ENCODE results near the gene IFITM5. TPM values are rescaled to one million over a fixed set of nuclear protein-coding genes. Genes with fewer than 3 reads are reported as not detected.

The IFITM5 gene
- total and polyA plus RNA-seq, 12 donors: not detected

GRCh38 chr11:267491-267994 lies 31.8 kb downstream of the IFITM5 start:
- DNase-seq (no peak), ATAC-seq (peak; percentile 37 to 69 (median 45))
- peaks cover 0 to 32% (median 14%) of the 10 kb centered on the region in 7 donors for H3K27me3 ChIP-seq
- intact Hi-C loops (cut with DNase I): no loop called here
- peak overlapping the region in 7 of 10 donors; percentile 42 to 97 (median 65) for H3K27ac ChIP-seq
- peaks cover 0 to 11% (median 5%) of the 10 kb centered on the region in 11 donors for H3K9me3 ChIP-seq
- H3K36me3 ChIP-seq: no peaks in the 10 kb centered on the region
- H3K4me1 ChIP-seq: peaks cover 0 to 35% (median 0%) of the 10 kb centered on the region in 9 donors
- H3K4me3 ChIP-seq: peak overlapping the region in 6 of 10 donors; percentile 22 to 55 (median 34)
- WGBS, 2 donors: 70 to 74% methylated on average over 17 of the region's 18 CpGs
- no peak for TF ChIP-seq CTCF (IDR thresholded peaks at IDR 0.05)

- H3K4me3 ChIP-seq: no peak overlapping the region
- 85 to 88% methylated on average over 4 to 5 of the region's 13 CpGs for WGBS, 2 donors
- ATAC-seq (peak in 1 of 8 donors; percentile 20), DNase-seq (no peak)
- H3K9me3 ChIP-seq: peaks cover 0 to 11% (median 5%) of the 10 kb centered on the region in 11 donors
- no peak overlapping the region for H3K27ac ChIP-seq
- no peak for TF ChIP-seq CTCF (IDR thresholded peaks at IDR 0.05)
- peaks cover 0 to 35% (median 0%) of the 10 kb centered on the region in 9 donors for H3K4me1 ChIP-seq
- intact Hi-C loops (cut with DNase I): no loop called here
- peaks cover 0 to 30% (median 11%) of the 10 kb centered on the region in 7 donors for H3K27me3 ChIP-seq
- H3K36me3 ChIP-seq: no peaks in the 10 kb centered on the region
These were observed 32.5 kb downstream of the IFITM5 start for GRCh38 chr11:266676-267439.

- Histone ChIP-seq H3K4me1 (no peaks in the 10 kb centered on the region), H3K27ac (no peak overlapping the region), H3K4me3 (no peak overlapping the region), H3K36me3 (no peaks in the 10 kb centered on the region), H3K27me3 (peaks cover 0 to 10% (median 0%) of the 10 kb centered on the region in 7 donors), H3K9me3 (peaks cover 0 to 19% (median 5%) of the 10 kb centered on the region in 11 donors)
- intact Hi-C loops (cut with DNase I): no loop called here
- WGBS, 2 donors: 87 to 90% methylated on average over 4 of the region's 4 CpGs
- TF ChIP-seq CTCF (IDR thresholded peaks at IDR 0.05): no peak
- DNase-seq: no peak
- no peak for ATAC-seq
These were observed 37.7 kb downstream of the IFITM5 start for GRCh38 chr11:261624-262023.

- intact Hi-C loops (cut with DNase I): loop anchor here in 4 of 10 donors (5.0 to 10.0 kb wide), 4 partner anchors 55 to 115 kb away; partner anchors contain the start of genes B4GALNT4 (in 2 of the 4) and IFITM1 (in 1 of the 4)
- DNase-seq: no peak
These were observed 39.9 kb downstream of the IFITM5 start for GRCh38 chr11:259413-259812.

More at GRCh38 chr11:259413-259812, 39.9 kb downstream of the IFITM5 start:
- Histone ChIP-seq H3K36me3 (no peaks in the 10 kb centered on the region), H3K27ac (no peak overlapping the region), H3K27me3 (peaks cover 0 to 10% (median 0%) of the 10 kb centered on the region in 7 donors), H3K4me3 (no peak overlapping the region), H3K4me1 (no peaks in the 10 kb centered on the region), H3K9me3 (peaks cover 0 to 8% (median 0%) of the 10 kb centered on the region in 11 donors)
- WGBS, 2 donors: 78 to 81% methylated on average over 10 of the region's 10 CpGs
- no peak for TF ChIP-seq CTCF (IDR thresholded peaks at IDR 0.05)
- no peak for ATAC-seq
